Transverse colon (tissue), 4 donors: Measurements from ENCODE around the gene FLYWCH1.

Experiments
- CTCF ChIP-seq, 5 experiments: fragments of 200-600 bp in 3 of 5; fragments of 450-650 bp in 2 of 5; sonication (generic) in 3 of 5; IDR thresholded peaks; 1 replicate in 2 of 5; 2 replicates in 3 of 5; pipeline ENCODE4 v1.5.1; 2016 to 2017; ENCODE audit warnings: antibody characterized with exemption in 5 of 5, inconsistent platforms in 3 of 5, mild to moderate bottlenecking in 2 of 5, moderate library complexity in 1 of 5
- EP300 ChIP-seq: sonication (generic); formaldehyde crosslinking; IDR thresholded peaks from one replicate; pipeline ENCODE4 v1.6.1; 2017; ENCODE audit warnings: antibody characterized with exemption, low read depth
- POLR2A ChIP-seq: fragments of 450-650 bp; IDR thresholded peaks from one replicate; pipeline ENCODE4 v1.6.1; 2016; ENCODE audit warnings: antibody characterized with exemption, mild to moderate bottlenecking, moderate library complexity
- POLR2AphosphoS5 ChIP-seq, 3 donors: sonication (generic); formaldehyde crosslinking; IDR thresholded peaks; one replicate each; pipeline ENCODE4 v1.6.1; 2016; ENCODE audit warnings: antibody characterized with exemption in 3 of 3

- TF ChIP-seq POLR2AphosphoS5 (IDR thresholded peaks at IDR 0.05) (peak; percentile 92 to 99 (median 98)), CTCF (IDR thresholded peaks at IDR 0.05) (no peak), POLR2A (peak; percentile 97), EP300 (no peak)
These were observed 68.8 kb downstream of the FLYWCH1 start, which contains the start of gene PKMYT1 for GRCh38 chr16:2980227-2981176.
